ENCODE results near the gene MAP3K6. TPM values are rescaled to one million over a fixed set of nuclear protein-coding genes. Genes with fewer than 3 reads are reported as not detected.

Gene MAP3K6
- total RNA-seq, 6 experiments from 2014 or later = 4.3 to 14.9 (median 5.6) TPM

DNA sequence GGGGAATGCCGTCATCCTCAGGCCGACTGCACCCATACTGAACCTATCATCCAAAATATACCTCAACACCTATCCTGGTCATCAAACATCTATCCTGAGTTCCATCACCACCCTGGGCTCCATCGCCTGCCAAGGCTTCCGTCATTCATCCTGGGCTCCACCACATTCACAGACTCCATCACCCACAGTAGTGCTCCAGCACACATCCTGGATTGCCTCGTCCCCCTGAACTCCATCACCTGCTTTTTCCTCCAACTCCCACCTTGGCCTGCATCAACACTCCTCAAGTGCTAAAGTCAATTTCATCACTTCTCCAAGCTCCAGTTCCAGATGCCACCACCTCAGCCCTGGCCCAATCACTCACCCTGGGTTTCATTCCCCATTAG is 7.8 kb downstream of the MAP3K6 start:
- H3K27ac ChIP-seq = no peak overlapping the region
- no peak for DNase-seq
- H3K27me3 ChIP-seq = no peaks in the 10 kb centered on the region
- peaks cover 0 to 8% (median 2%) of the 10 kb centered on the region in 4 donors for H3K4me1 ChIP-seq
- no peak for ATAC-seq
- peaks cover 0 to 2% (median 0%) of the 10 kb centered on the region in 4 donors for H3K36me3 ChIP-seq
- WGBS (ENCODE audit: insufficient coverage, low coverage, low lambda C conversion rate, missing lambda C conversion rate) = 100% methylated on average over 1 of the region's 5 CpGs
- TF ChIP-seq POLR2A (IDR thresholded peaks at IDR 0.05) = no peak
- TF ChIP-seq, protein P1, sequence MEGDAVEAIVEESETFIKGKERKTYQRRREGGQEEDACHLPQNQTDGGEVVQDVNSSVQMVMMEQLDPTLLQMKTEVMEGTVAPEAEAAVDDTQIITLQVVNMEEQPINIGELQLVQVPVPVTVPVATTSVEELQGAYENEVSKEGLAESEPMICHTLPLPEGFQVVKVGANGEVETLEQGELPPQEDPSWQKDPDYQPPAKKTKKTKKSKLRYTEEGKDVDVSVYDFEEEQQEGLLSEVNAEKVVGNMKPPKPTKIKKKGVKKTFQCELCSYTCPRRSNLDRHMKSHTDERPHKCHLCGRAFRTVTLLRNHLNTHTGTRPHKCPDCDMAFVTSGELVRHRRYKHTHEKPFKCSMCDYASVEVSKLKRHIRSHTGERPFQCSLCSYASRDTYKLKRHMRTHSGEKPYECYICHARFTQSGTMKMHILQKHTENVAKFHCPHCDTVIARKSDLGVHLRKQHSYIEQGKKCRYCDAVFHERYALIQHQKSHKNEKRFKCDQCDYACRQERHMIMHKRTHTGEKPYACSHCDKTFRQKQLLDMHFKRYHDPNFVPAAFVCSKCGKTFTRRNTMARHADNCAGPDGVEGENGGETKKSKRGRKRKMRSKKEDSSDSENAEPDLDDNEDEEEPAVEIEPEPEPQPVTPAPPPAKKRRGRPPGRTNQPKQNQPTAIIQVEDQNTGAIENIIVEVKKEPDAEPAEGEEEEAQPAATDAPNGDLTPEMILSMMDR (IDR thresholded peaks at IDR 0.05) = no peak
- no peak overlapping the region for H3K4me3 ChIP-seq
- no peaks in the 10 kb centered on the region for H3K9me3 ChIP-seq
- intact Hi-C loops (cut with DNase I) = loop anchor here in 1 of 2 donors (5.0 kb wide), 1 partner anchor 33 kb away; the partner anchor contains the start of gene GPR3

DNA sequence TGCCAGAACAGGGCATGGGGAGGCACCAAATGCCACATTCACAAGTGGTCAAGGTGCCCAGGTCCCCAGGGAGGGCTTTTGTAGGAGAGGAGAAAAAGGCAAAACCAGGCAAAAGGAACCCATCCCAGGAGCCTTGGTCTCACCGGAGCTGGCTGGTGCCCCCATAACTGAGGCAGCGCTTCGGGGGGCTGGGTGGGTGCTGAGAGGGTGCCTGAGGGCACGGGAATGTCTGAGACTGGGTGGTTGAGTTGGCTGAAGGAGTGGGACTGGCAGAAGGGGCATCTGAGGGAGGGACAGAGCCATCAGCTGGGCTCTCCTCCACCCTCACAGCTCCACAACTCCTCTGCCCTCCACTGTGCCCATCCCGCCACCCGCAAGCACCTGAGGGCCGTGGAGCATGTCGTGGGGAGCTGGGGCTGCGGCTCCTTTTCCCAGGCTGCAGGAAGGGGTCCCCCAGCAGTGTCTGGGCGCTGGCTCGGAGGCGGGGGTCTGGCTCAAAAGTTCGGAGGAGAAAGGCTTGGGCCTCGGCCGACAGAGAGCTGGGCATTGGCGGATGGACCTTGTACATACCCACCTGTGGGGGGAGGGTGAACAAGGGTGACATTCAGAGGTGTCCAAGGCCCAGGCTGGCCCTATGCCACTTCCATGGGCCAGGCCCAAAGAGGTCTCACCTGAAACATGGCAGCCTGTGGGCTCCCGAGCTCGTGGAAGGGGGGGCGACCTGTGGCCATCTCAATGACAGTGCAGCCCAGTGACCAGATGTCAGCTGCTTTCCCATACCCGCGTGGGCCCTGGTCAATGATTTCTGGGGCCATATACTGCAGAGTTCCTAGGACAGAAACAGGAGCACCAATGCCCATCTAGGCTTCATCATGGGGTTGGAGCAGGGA is 8.5 kb downstream of the MAP3K6 start:
- intact Hi-C loops (cut with DNase I) = loop anchor here in 1 of 2 donors (5.0 kb wide), 1 partner anchor 34 kb away; the partner anchor contains the start of gene GPR3
- no peak for ATAC-seq
- H3K27me3 ChIP-seq = no peaks in the 10 kb centered on the region
- DNase-seq = no peak
- no peaks in the 10 kb centered on the region for H3K9me3 ChIP-seq
- no peak overlapping the region for H3K4me3 ChIP-seq
- no peak for TF ChIP-seq POLR2A (IDR thresholded peaks at IDR 0.05)
- TF ChIP-seq, protein P1 (IDR thresholded peaks at IDR 0.05) = no peak
- WGBS (ENCODE audit: insufficient coverage, low coverage, low lambda C conversion rate, missing lambda C conversion rate) = no CpG with 5 or more reads among the region's 21 CpGs
- H3K4me1 ChIP-seq = peaks cover 0 to 8% (median 2%) of the 10 kb centered on the region in 4 donors
- H3K36me3 ChIP-seq = peaks cover 0 to 2% (median 0%) of the 10 kb centered on the region in 4 donors
- no peak overlapping the region for H3K27ac ChIP-seq

DNA sequence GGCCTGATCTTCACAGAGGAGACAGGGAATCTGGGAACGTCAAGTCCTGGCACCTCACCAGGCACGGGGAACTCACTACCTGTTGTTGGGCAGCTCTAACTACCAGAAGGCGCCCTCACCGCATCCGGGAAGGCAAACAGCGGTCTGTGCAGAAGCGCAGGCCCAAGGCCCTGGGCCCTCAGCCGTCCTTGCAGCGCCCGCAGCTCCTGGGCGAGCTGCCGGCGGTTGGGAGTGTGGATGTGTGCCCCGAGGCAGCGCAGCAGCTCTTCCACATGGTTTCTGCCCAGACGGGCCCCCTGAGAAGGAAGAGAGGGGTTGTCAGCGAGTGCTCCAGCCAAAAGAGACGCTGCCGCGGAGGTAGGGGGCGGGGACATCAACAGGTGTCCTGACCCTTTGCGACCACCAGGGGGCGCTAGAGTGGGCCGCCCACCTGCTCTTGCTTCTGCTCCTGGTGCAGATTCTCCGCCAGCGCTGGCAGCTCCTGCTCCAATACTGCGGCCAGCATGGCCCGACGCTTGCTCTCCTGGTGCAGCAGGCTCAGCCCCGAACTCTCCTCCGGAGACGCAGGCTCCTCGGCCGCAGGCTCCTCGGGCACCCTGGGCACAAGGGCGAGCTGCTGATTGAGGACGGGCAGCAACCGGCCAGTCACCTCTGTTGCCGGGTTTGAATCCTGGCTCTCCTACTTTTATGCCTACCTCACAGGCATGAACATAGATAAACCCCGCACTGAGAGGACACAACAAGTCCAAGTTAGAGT is 9.3 kb downstream of the MAP3K6 start:
- TF ChIP-seq POLR2A (IDR thresholded peaks at IDR 0.05) = no peak
- TF ChIP-seq, protein P1 (IDR thresholded peaks at IDR 0.05) = peak; percentile 92 to 100 (median 98)
- Histone ChIP-seq H3K36me3 (peaks cover 0 to 2% (median 0%) of the 10 kb centered on the region in 4 donors), H3K4me3 (peak overlapping the region in 1 of 3 donors; percentile 12), H3K9me3 (no peaks in the 10 kb centered on the region), H3K4me1 (peaks cover 0 to 8% (median 2%) of the 10 kb centered on the region in 4 donors), H3K27me3 (no peaks in the 10 kb centered on the region), H3K27ac (no peak overlapping the region)
- peak; percentile 81 to 86 (median 81) for DNase-seq
- ATAC-seq = peak; percentile 81 to 93 (median 89)
- intact Hi-C loops (cut with DNase I) = loop anchor here in 1 of 2 donors (5.0 kb wide), 1 partner anchor 35 kb away; the partner anchor contains the start of gene GPR3
- 8% methylated on average over 9 of the region's 40 CpGs for WGBS (ENCODE audit: insufficient coverage, low coverage, low lambda C conversion rate, missing lambda C conversion rate)

DNA sequence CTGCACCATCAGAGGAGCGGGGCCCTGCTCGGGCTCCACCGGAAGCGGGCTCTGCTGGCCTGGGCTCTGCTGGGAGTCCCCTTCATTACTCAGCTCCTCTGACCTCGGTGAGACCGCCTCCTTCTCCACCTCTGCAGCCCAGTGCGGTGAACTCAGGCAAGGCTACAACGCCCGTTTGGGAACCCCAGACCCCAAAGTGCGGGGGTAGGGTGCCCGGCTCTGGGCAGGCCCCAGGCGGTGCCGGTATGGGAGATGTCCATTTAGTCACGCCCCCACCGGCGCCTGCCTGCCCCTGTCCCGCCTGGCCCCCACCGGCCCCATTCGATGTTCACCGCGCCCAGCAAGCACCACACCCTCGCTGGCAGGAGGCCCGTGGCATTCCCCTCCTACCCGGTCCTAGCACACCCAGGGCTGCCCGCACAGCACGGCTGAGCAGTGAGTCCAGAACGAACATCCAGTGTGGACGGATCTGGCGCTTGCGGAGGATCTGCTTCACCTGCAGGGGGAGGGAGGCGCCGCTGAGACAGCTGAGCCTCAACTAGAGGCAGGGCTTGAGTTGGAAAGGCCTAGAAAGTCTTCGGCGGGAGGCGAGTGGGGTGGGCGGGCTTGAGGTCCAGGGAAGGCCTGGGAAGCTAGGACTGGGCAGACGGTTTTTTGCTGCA is 10.0 kb downstream of the MAP3K6 start:
- H3K36me3 ChIP-seq = peaks cover 0 to under 1% (median 0%) of the 10 kb centered on the region in 4 donors
- H3K4me1 ChIP-seq = peaks cover 0 to 8% (median 2%) of the 10 kb centered on the region in 4 donors
- ATAC-seq (no peak), DNase-seq (no peak)
- WGBS (ENCODE audit: insufficient coverage, low coverage, low lambda C conversion rate, missing lambda C conversion rate) = 57% methylated on average over 4 of the region's 37 CpGs
- no peak overlapping the region for H3K27ac ChIP-seq
- intact Hi-C loops (cut with DNase I) = loop anchor here in 1 of 2 donors (5.0 kb wide), 1 partner anchor 36 kb away; the partner anchor contains the start of gene GPR3
- H3K9me3 ChIP-seq = no peaks in the 10 kb centered on the region
- H3K27me3 ChIP-seq = no peaks in the 10 kb centered on the region
- TF ChIP-seq, protein P1 (IDR thresholded peaks at IDR 0.05) = no peak
- no peak overlapping the region for H3K4me3 ChIP-seq
